SK-N-SH (cell line): ENCODE measurements around the gene FOXF1. TPM values are rescaled to one million over a fixed set of nuclear protein-coding genes. Genes with fewer than 3 reads are reported as not detected.

Experiments used
- CTCF ChIA-PET: fragments of 300-600, 350-600 bp; formaldehyde crosslinking; extraction: SDS; loops from one replicate; lab custom pipeline; 2021; lab: Yijun Ruan, JAX
- POLR2A ChIA-PET: fragments of 350-600 bp; sonication (Branson Sonifier 250); formaldehyde crosslinking; extraction: SDS; loops from one replicate; lab custom pipeline; 2020; ENCODE audit warnings: antibody characterized with exemption, inconsistent platforms; lab: Yijun Ruan, JAX
- DNase-seq: peaks from one replicate; pipeline ENCODE4 v3.0.0; 2012
- H2AFZ ChIP-seq: fragments of 200-600 bp; sonication (generic); 2 replicates; pipeline ENCODE4 v1.8.1; 2016; ENCODE audit warnings: antibody characterized with exemption, mild to moderate bottlenecking, low read depth
- H3F3A ChIP-seq: fragments of 200-600 bp; sonication (generic); replicated peaks from 2 replicates; pipeline ENCODE3; 2016; ENCODE audit warnings: antibody characterized with exemption, mild to moderate bottlenecking; ENCODE audit not compliant: insufficient read depth
- H3K27ac ChIP-seq, 2 experiments: fragments of 200-500 bp in 1 of 2; fragments of 200-600 bp in 1 of 2; sonication (Bioruptor generic) in 1 of 2; sonication (generic), shearing (Covaris generic) in 1 of 2; 2 replicates each; pipeline versions ENCODE4 v1.5.1 to v1.6.1; 2014 to 2016; ENCODE audit warnings: low read depth in 2 of 2, inconsistent platforms in 1 of 2, low read length in 1 of 2, mild to moderate bottlenecking in 1 of 2, mixed read lengths in 1 of 2
- H3K27me3 ChIP-seq: fragments of 200-600 bp; sonication (generic), shearing (Covaris generic); 2 replicates; pipeline ENCODE4 v1.6.1; 2016; ENCODE audit warnings: mixed run types; ENCODE audit not compliant: insufficient read depth
- H3K36me3 ChIP-seq, 2 experiments: fragments of 200-500 bp in 1 of 2; fragments of 200-600 bp in 1 of 2; sonication (Bioruptor generic) in 1 of 2; sonication (generic) in 1 of 2; replicated peaks in 1 of 2; 2 replicates each; pipeline versions ENCODE3 to v1.5.1; 2014 to 2016; ENCODE audit warnings: low read length in 1 of 2, mild to moderate bottlenecking in 1 of 2; ENCODE audit not compliant: insufficient read depth in 2 of 2, control insufficient read depth in 1 of 2
- H3K4me1 ChIP-seq, 2 experiments: fragments of 200-500 bp in 1 of 2; fragments of 200-600 bp in 1 of 2; sonication (Bioruptor generic) in 1 of 2; sonication (generic), shearing (Covaris generic) in 1 of 2; 2 replicates each; pipeline versions ENCODE4 v1.5.1 to v1.6.1; 2014 to 2016; ENCODE audit warnings: low read depth in 1 of 2, low read length in 1 of 2, mixed run types in 1 of 2; ENCODE audit not compliant: insufficient read depth in 2 of 2, control insufficient read depth in 1 of 2
- H3K4me2 ChIP-seq: fragments of 200-600 bp; sonication (generic), shearing (Covaris generic); 2 replicates; pipeline ENCODE4 v1.6.1; 2017; ENCODE audit warnings: mixed run types
- H3K4me3 ChIP-seq, 2 experiments: fragments of 200-500 bp in 1 of 2; fragments of 200-600 bp in 1 of 2; sonication (Bioruptor generic) in 1 of 2; sonication (generic), shearing (Covaris generic) in 1 of 2; 2 replicates each; pipeline versions ENCODE4 v1.5.1 to v1.8.1; 2014 to 2016; ENCODE audit warnings: low read depth in 2 of 2, inconsistent platforms in 1 of 2, low read length in 1 of 2, mild to moderate bottlenecking in 1 of 2, mixed read lengths in 1 of 2, moderate library complexity in 1 of 2
- H3K79me2 ChIP-seq: fragments of 200-600 bp; sonication (generic); 2 replicates; pipeline ENCODE4 v1.8.1; 2017; ENCODE audit warnings: mild to moderate bottlenecking; ENCODE audit not compliant: insufficient read depth
- H3K9ac ChIP-seq: fragments of 200-600 bp; sonication (generic); 2 replicates; pipeline ENCODE4 v1.6.1; 2017; ENCODE audit warnings: mixed run types
- H3K9me2 ChIP-seq: fragments of 200-600 bp; sonication (generic); 2 replicates; pipeline ENCODE4 v1.6.1; 2017; ENCODE audit warnings: mixed run types
- H3K9me3 ChIP-seq: fragments of 200-600 bp; sonication (generic); 2 replicates; pipeline ENCODE4 v1.6.1; 2017; ENCODE audit warnings: mixed run types, mild to moderate bottlenecking, moderate library complexity
- H4K20me1 ChIP-seq: fragments of 200-600 bp; sonication (generic); 2 replicates; pipeline ENCODE4 v1.6.1; 2017; ENCODE audit warnings: mild to moderate bottlenecking, mixed run types; ENCODE audit not compliant: insufficient read depth
- FOSL2 ChIP-seq: IDR thresholded peaks from 2 replicates; pipeline ENCODE4 v1.4.0; 2012; ENCODE audit warnings: low read depth, mild to moderate bottlenecking, moderate library complexity, borderline replicate concordance
- FOXJ3 ChIP-seq: sonication (generic); formaldehyde crosslinking; IDR thresholded peaks from 2 replicates; pipeline ENCODE4 v1.5.1; 2020; ENCODE audit warnings: mild to moderate bottlenecking, missing genetic modification reagents
- GATA2 ChIP-seq: sonication (generic); formaldehyde crosslinking; IDR thresholded peaks from 2 replicates; pipeline ENCODE4 v1.5.0; 2020; ENCODE audit warnings: mild to moderate bottlenecking, missing genetic modification reagents
- MEF2A ChIP-seq: IDR thresholded peaks from 2 replicates; pipeline ENCODE4 v1.4.0; 2012; ENCODE audit warnings: low read depth, borderline replicate concordance
- NFIC ChIP-seq: IDR thresholded peaks from 2 replicates; pipeline ENCODE4 v1.4.0; 2012; ENCODE audit warnings: borderline replicate concordance
- RAD21 ChIP-seq: IDR thresholded peaks from 2 replicates; pipeline ENCODE4 v1.6.1; 2012; ENCODE audit warnings: mild to moderate bottlenecking, low read length
- RXRA ChIP-seq: IDR thresholded peaks from 2 replicates; pipeline ENCODE4 v1.4.0; 2012; ENCODE audit warnings: low read depth, mild to moderate bottlenecking, borderline replicate concordance
- SMC3 ChIP-seq: IDR thresholded peaks from 2 replicates; pipeline ENCODE4 v1.6.1; 2012; ENCODE audit warnings: low read depth, low read length, improper control_type of control experiment
- TAF1 ChIP-seq: IDR thresholded peaks from 2 replicates; pipeline ENCODE4 v1.6.1; 2012; ENCODE audit warnings: low read depth, mild to moderate bottlenecking, low read length, moderate library complexity, borderline replicate concordance
- TCF12 ChIP-seq: IDR thresholded peaks from 2 replicates; pipeline ENCODE4 v1.4.0; 2012
- TEAD4 ChIP-seq: IDR thresholded peaks from 2 replicates; pipeline ENCODE4 v1.4.0; 2012; ENCODE audit warnings: mild to moderate bottlenecking, borderline replicate concordance; ENCODE audit not compliant: insufficient read depth
- WGBS: methylation state at CpG from one replicate; pipeline ENCODE4 v1.1.6; 2017; ENCODE audit warnings: low lambda C conversion rate; 5-methylcytosine and 5-hydroxymethylcytosine counted together
- polyA plus RNA-seq, 3 experiments: library from polyadenylated mRNA; depleted of rRNA; stranded (reverse); fragments of >200 nt; gene quantifications; 2 replicates each; pipeline ENCODE4 v1.2.3, GENCODE V29; 2012
- TF ChIP-seq, protein P1 (sequence below): IDR thresholded peaks from 2 replicates; pipeline ENCODE4; 2012
- TF ChIP-seq, protein P2 (sequence below): fragments of 200-600 bp; sonication (generic); IDR thresholded peaks from 2 replicates; pipeline ENCODE4 v1.6.1; 2017; ENCODE audit warnings: antibody characterized with exemption, mild to moderate bottlenecking, moderate library complexity
- TF ChIP-seq, protein P3 (sequence below): IDR thresholded peaks from 2 replicates; pipeline ENCODE4 v1.4.0; 2012; ENCODE audit warnings: low read depth, borderline replicate concordance

The FOXF1 gene
- polyA plus RNA-seq, 1 of the 3 experiments (the other 2 are of a cell fraction) = 0.02 TPM

GRCh38 chr16:86557587-86557986, 47.3 kb downstream of the FOXF1 start:
- Histone ChIP-seq H3K9me2 (no peaks in the 10 kb centered on the region), H2AFZ (0 out of 2 replicates have a peak overlapping the region, but pooled peaks have one; percentile 0), H3K4me3 (no peak overlapping the region), H3K4me2 (no peak overlapping the region), H3K9ac (no peak overlapping the region), H3K27ac (no peak overlapping the region), H3K27me3 (peaks cover 1% of the 10 kb centered on the region; the same call in 1 of the 2 replicates), H3K9me3 (no peaks in the 10 kb centered on the region), H3K79me2 (peaks cover 13% of the 10 kb centered on the region), H3F3A (peaks cover 10% of the 10 kb centered on the region), H3K36me3 (peaks cover 0 to 2% of the 10 kb centered on the region in 2 experiments), H3K4me1 (peaks cover 0 to 12% of the 10 kb centered on the region in 2 experiments; a peak in 2 of 4 replicates), H4K20me1 (no peaks in the 10 kb centered on the region)
- no peak for TF ChIP-seq MEF2A
- TF ChIP-seq RAD21 = no peak
- ChIA-PET POLR2A (no interaction called here), CTCF (interaction anchor here (1.5 kb wide), 1 partner anchor 505 kb away, joined by 7 read pairs; no protein-coding TSS in a partner anchor)
- DNase-seq = no peak
- 54% methylated on average over 4 of the region's 4 CpGs for WGBS

DNA sequence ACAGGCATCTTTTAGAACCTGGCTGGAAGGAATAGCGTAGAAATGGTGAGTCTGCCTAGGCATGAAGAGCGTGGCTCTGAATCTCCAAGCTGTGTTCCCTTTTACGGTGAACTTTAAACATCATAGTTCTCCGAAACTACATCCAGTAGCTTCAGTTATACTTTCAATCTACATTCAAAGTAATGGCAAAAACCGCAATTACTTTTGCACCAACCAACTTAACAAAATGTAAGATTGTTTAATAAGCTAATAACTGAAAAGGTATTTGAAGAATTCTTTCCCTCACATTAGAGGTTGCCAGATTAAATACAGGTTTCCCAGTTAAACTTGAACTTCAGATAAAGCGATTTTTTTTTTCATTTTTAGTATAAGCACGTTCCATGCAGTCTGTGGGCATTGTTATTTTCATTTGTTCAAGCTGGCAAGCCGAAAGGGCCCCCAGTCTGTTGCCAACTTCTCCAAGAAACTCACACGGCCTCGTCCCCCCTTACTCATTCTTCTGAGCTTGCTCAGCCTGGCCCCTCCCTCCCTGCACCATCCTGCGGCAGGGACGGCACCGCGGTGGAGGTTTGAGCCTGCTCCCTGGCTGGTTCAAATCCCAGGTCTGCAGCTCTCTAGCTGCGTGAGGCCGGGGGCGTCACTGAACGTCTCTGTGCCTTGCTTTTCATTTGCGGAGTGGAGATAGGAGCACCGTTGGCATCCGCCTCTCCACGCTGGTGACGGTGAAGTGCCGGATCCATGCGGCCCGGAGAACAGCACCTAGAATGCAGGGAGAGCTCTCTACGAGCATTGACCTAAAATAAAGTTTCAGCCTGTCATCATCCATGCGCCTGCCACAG, 48.2 kb downstream of the FOXF1 start:
- Histone ChIP-seq H3K9me2 (no peaks in the 10 kb centered on the region), H2AFZ (0 out of 2 replicates have a peak overlapping the region, but pooled peaks have one; percentile 0), H3K4me2 (no peak overlapping the region)

More for the DNA sequence above, 48.2 kb downstream of the FOXF1 start:
- Histone ChIP-seq H3K79me2 (peaks cover 9% of the 10 kb centered on the region), H3F3A (peaks cover 16% of the 10 kb centered on the region), H4K20me1 (no peaks in the 10 kb centered on the region), H3K4me1 (peaks cover 0 to 12% of the 10 kb centered on the region in 2 experiments; a peak in 2 of 4 replicates), H3K9ac (no peak overlapping the region), H3K27me3 (peaks cover 8% of the 10 kb centered on the region; the same call in 1 of the 2 replicates), H3K27ac (no peak overlapping the region), H3K9me3 (no peaks in the 10 kb centered on the region), H3K4me3 (no peak overlapping the region), H3K36me3 (no peaks in the 10 kb centered on the region)
- ChIA-PET CTCF (interaction anchor here (0.6 to 2.0 kb wide), 4 partner anchors 12 to 720 kb away, joined by 3 to 7 read pairs (median 5); no protein-coding TSS in a partner anchor), POLR2A (no interaction called here)
- TF ChIP-seq NFIC = no peak
- no peak for TF ChIP-seq RXRA
- TF ChIP-seq, protein P1, sequence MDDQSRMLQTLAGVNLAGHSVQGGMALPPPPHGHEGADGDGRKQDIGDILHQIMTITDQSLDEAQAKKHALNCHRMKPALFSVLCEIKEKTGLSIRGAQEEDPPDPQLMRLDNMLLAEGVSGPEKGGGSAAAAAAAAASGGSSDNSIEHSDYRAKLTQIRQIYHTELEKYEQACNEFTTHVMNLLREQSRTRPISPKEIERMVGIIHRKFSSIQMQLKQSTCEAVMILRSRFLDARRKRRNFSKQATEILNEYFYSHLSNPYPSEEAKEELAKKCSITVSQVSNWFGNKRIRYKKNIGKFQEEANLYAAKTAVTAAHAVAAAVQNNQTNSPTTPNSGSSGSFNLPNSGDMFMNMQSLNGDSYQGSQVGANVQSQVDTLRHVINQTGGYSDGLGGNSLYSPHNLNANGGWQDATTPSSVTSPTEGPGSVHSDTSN = no peak
- TF ChIP-seq, protein P2, sequence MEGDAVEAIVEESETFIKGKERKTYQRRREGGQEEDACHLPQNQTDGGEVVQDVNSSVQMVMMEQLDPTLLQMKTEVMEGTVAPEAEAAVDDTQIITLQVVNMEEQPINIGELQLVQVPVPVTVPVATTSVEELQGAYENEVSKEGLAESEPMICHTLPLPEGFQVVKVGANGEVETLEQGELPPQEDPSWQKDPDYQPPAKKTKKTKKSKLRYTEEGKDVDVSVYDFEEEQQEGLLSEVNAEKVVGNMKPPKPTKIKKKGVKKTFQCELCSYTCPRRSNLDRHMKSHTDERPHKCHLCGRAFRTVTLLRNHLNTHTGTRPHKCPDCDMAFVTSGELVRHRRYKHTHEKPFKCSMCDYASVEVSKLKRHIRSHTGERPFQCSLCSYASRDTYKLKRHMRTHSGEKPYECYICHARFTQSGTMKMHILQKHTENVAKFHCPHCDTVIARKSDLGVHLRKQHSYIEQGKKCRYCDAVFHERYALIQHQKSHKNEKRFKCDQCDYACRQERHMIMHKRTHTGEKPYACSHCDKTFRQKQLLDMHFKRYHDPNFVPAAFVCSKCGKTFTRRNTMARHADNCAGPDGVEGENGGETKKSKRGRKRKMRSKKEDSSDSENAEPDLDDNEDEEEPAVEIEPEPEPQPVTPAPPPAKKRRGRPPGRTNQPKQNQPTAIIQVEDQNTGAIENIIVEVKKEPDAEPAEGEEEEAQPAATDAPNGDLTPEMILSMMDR = no peak
- TF ChIP-seq, protein P3, sequence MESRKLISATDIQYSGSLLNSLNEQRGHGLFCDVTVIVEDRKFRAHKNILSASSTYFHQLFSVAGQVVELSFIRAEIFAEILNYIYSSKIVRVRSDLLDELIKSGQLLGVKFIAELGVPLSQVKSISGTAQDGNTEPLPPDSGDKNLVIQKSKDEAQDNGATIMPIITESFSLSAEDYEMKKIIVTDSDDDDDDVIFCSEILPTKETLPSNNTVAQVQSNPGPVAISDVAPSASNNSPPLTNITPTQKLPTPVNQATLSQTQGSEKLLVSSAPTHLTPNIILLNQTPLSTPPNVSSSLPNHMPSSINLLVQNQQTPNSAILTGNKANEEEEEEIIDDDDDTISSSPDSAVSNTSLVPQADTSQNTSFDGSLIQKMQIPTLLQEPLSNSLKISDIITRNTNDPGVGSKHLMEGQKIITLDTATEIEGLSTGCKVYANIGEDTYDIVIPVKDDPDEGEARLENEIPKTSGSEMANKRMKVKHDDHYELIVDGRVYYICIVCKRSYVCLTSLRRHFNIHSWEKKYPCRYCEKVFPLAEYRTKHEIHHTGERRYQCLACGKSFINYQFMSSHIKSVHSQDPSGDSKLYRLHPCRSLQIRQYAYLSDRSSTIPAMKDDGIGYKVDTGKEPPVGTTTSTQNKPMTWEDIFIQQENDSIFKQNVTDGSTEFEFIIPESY = no peak
- TF ChIP-seq TAF1 = no peak
- no peak for TF ChIP-seq SMC3
- TF ChIP-seq FOXJ3 (CRISPR knock-in tag) = no peak
- TF ChIP-seq RAD21 = no peak
- TF ChIP-seq GATA2 = no peak
- no peak for TF ChIP-seq TEAD4
- no peak for TF ChIP-seq TCF12
- TF ChIP-seq FOSL2 = no peak
- WGBS = 32% methylated on average over 20 of the region's 28 CpGs
- DNase-seq = no peak
